GM10266 (cell line): Measurements from ENCODE around the gene PAX2.

Source experiments
- DNase-seq: peaks from one replicate; pipeline ENCODE4 v3.0.0; 2012; ENCODE audit errors: extremely low spot score
- TF ChIP-seq, protein P1 (sequence below): IDR thresholded peaks from 2 replicates; pipeline ENCODE4 v1.5.1; 2012; ENCODE audit warnings: mild to moderate bottlenecking, low read depth; ENCODE audit not compliant: control insufficient read depth, insufficient read depth; ENCODE audit errors: missing control alignments

PAX2 gene

DNA sequence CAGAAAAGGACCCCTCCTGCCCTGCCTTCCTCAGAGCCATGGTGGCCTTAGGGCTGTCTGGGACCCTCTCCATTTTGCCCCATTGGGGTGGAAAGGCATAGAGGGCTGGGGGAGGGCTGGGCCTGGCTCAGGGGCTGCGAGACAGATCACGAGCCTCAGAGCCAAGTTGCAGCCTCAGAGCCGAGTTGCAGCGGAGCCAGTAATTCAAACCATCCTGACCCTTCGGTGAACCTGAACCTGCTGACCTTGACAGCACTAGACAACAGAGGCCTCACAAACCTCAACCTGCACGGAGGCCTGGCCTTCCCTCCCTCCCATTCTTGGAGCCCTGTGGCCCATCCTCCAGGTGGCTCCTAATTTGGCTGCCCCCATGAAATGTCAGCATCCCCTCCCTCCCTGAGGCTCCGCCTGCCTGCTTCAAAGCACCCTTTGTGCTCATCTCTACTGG is 45.4 kb downstream of the PAX2 start:
- DNase-seq, result no peak
- TF ChIP-seq, protein P1, sequence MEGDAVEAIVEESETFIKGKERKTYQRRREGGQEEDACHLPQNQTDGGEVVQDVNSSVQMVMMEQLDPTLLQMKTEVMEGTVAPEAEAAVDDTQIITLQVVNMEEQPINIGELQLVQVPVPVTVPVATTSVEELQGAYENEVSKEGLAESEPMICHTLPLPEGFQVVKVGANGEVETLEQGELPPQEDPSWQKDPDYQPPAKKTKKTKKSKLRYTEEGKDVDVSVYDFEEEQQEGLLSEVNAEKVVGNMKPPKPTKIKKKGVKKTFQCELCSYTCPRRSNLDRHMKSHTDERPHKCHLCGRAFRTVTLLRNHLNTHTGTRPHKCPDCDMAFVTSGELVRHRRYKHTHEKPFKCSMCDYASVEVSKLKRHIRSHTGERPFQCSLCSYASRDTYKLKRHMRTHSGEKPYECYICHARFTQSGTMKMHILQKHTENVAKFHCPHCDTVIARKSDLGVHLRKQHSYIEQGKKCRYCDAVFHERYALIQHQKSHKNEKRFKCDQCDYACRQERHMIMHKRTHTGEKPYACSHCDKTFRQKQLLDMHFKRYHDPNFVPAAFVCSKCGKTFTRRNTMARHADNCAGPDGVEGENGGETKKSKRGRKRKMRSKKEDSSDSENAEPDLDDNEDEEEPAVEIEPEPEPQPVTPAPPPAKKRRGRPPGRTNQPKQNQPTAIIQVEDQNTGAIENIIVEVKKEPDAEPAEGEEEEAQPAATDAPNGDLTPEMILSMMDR, result no peak

DNA sequence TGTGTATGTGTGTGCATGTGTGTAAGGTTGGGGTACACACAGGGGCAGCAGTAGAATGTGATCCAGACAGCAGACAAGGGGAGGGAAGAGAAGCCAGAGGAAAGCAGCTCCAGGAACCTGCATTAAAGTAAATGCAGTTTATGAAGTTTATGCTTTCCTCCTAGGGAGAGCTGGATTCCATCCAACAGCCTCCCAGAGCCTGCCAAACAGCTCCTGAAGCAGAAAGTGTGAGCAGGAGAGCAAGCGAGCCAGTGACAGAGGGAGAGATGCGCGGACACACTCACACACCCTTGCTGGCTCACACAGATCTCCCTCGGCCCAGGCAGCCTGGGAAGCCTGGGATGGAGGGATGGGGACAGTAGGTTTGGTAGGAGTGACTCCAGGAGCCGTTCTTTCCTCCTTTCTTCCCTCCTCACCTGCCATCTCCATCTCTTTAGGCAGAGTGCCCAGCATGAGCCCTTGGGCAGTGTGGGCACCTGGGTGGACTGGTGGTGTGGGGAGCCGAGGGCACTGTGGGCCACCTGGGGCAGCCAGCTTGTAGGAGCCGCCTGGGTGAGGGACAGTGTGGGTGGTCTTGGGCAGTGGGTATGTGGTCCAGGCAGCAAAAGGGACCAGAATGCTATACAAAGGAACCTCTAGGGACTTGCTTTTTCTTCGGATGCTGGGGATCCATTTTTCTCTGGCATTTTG is 46.1 kb downstream of the PAX2 start:
- DNase-seq, result no peak
- TF ChIP-seq, protein P1, result no peak

GRCh38 chr10:100792574-100792973 is 47.2 kb downstream of the PAX2 start:
- TF ChIP-seq, protein P1, result no peak
- DNase-seq, result no peak

DNA sequence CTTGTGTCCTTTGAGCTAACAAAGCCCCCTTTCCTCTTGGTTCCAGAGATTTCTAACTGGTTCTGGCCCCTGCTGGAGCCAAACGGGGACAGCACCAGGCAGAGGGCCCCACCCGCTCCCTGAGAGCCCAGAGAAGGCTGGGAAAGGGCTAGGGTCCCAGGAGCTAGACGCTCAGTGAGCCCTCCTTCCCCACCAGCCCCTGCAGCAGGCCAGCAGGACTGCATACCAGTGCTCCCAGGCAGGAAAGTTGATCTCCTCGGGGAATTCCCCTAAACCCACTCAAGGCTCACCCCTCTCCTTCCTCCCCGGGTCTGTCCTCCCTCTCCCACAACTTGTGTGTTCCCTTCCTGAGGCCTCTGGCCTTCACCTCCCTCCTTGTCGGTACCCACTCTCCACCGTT is 47.7 kb downstream of the PAX2 start:
- no peak for DNase-seq
- TF ChIP-seq, protein P1, result no peak

GRCh38 chr10:100799881-100800280 is 54.5 kb downstream of the PAX2 start:
- TF ChIP-seq, protein P1, result no peak

DNA sequence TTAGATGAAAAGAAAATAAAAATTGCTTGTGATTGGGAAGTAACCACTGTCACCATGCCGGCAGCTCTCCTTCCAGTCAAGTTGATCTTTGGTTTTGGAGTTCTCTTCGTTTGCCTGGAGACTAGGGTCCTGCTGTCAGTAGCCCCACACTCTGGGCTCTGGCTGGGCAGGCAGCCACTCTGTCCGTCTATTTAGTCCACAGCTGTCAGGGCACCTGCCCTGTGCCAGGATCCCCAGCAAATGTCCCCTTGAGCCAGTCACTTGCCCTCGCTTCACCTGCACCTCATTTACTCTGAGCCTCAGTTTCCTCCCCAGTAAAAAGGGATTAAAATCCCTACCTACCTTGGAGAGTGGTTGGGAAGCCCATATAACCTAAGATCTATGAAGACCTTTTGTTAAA is 55.5 kb downstream of the PAX2 start:
- DNase-seq, result no peak
- TF ChIP-seq, protein P1, result no peak

More at GRCh38 chr10:100799881-100800280, 54.5 kb downstream of the PAX2 start:
- DNase-seq, result no peak

DNA sequence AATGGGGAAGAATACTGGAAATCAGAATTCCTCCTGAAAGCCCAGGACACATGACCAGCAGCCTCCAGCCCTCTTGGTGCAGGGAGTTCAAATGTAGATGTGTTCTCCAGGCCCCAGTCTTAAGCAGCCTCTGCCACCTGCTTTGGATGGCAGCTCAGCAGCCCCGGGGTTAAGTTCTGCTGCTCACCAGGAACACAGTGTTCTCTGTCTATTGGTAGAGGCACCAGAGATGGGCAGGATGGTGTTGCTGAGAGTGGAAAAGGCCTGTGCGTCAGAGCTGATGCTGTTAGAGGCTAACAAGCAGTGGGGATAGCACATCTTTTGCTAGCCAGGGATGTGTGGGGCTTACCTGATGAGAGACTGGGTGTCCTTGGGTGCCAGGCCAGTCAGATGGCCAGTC is 56.8 kb downstream of the PAX2 start:
- no peak for DNase-seq
- TF ChIP-seq, protein P1, result no peak
